ENCODE results near the gene CEP83.
"Not testable (repeated sequence)": the region's sequence is repeated elsewhere in the genome, so short reads cannot be mapped to it uniquely, and the experiment has no call there.

Gene CEP83

DNA sequence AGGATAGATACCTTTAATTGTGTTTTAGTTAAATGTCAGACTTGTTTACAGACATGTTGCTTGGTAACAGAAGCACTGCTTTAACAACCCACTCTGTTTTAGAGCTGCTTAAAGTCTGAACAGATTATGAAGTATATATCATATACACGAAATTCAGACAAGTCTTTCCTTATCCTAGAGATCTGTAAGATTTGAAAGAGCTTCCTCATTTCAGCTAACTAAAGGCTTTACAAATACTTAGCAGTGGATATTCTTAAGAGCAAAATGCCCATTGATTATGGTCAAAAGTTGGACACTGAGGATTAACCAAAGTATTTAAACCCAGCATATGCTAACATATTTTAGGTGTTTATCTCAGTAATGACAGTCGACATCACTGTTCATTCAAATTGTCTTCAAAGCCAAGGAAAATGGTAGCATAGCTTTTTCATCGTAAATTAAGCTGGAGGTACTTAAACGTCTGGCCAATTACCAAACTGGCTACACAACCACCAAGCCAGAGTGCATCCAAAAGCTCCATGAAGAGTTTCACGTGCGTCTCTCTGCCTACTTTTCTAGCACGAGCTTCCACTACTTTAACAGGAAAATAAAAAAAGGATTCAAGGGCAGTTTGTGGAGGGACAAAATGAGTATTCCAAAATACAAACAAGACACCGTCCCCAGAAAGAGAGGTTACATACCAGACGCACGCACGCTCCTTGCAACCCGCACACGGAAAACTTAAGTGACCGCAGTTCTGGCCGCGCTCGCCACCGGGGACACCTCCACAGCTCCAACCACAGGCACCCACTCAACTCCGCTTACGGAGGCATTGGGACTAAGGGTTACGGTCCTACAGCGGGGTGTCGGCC, 565 bp downstream of the CEP83 start:
- Mint-ChIP-seq H3K4me3 (peak overlapping the region; percentile 86), H3K27me3 (peaks cover 2% of the 10 kb centered on the region), H3K9me3 (peaks cover 5% of the 10 kb centered on the region), H3K4me1 (peaks cover 35% of the 10 kb centered on the region), H3K36me3 (peaks cover 22% of the 10 kb centered on the region), H3K27ac (peak overlapping the region; percentile 92)

DNA sequence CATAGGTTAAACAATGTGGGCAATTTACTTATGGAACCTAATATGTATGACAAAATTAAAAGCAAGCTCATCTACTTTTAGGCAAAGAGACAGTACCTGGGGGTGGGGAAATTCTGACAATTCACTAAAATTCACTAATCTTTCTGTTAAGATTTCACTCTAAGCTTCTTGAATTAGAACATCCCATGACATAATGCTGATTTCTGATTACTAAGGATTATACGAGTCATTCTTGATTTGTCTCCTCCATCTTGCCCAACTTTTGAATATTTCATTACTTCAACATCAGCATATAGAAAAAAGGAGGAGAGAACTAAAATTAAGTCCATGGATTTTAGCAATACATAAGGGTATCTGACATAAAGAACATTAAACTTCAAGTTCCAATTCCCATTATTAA, 2.4 kb downstream of the CEP83 start:
- Mint-ChIP-seq H3K4me1 (peaks cover 48% of the 10 kb centered on the region), H3K27me3 (peaks cover 2% of the 10 kb centered on the region), H3K4me3 (peak overlapping the region; percentile 86), H3K27ac (peak overlapping the region; percentile 81), H3K36me3 (peaks cover 31% of the 10 kb centered on the region), H3K9me3 (peaks cover 5% of the 10 kb centered on the region)

DNA sequence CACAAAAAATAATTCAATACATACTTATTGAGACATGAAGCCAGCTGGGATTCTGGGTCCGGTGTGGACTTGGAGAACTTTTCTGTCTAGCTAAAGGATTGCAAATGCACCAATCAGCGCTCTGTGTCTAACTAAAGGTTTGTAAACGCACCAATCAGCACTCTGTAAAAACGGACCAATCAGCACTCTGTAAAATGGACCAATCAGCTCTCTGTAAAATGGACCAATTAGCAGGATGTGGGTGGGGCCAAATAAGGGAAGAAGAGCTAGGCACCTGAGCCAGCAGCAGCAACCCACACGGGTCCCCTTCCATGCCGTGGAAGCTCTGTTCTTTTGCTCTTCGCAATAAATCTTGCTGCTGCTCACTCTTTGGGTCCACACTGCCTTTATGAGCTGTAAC, 5.3 kb downstream of the CEP83 start:
- not testable (repeated sequence) for H3K4me3 Mint-ChIP-seq, H3K27ac Mint-ChIP-seq, H3K27me3 Mint-ChIP-seq, H3K9me3 Mint-ChIP-seq
- peaks cover 44% of the 10 kb centered on the region for H3K36me3 Mint-ChIP-seq
- peaks cover 68% of the 10 kb centered on the region for H3K4me1 Mint-ChIP-seq

DNA sequence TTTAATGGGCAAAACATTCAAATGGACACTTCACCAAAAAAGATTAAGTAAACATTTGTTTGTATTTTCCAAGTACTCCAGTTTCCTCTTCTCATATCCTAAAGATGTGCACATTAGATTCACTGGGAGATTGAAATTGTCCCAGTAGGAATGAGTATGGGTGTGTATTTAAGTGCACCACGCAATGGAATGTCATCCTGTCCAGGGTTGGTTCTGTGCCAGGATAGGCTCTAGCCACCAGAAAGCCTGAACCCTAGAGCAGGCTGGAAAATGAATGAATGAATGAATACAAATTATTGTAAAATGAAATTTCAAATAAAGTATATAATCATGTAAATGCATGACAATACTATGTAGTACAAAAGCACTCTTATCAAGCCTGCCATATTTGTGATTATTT, 14.0 kb downstream of the CEP83 start:
- Mint-ChIP-seq H3K9me3 (peaks cover 10% of the 10 kb centered on the region), H3K36me3 (peaks cover 36% of the 10 kb centered on the region), H3K27me3 (no peaks in the 10 kb centered on the region), H3K4me3 (no peak overlapping the region), H3K4me1 (peaks cover 43% of the 10 kb centered on the region), H3K27ac (no peak overlapping the region)

DNA sequence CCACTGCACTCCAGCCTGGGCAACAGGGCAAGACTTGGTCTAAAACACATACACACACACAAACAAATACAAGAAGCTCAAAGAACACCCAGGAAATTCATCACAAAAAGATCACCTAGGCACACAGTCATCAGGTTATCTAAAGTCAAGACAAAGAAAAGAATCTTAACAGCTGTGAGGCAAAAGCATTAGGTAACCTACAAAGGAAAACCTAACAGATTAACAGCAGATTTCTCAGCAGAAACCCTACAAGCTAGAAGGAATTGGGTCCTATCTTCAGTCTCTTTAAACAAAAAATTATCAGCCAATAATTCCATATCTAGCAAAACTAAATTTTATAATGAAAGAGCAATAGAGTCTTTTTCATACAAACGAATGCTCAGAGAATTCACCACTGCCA, 22.4 kb downstream of the CEP83 start:
- H3K36me3 Mint-ChIP-seq: peaks cover 30% of the 10 kb centered on the region
- no peak overlapping the region for H3K27ac Mint-ChIP-seq
- H3K27me3 Mint-ChIP-seq: no peaks in the 10 kb centered on the region

DNA sequence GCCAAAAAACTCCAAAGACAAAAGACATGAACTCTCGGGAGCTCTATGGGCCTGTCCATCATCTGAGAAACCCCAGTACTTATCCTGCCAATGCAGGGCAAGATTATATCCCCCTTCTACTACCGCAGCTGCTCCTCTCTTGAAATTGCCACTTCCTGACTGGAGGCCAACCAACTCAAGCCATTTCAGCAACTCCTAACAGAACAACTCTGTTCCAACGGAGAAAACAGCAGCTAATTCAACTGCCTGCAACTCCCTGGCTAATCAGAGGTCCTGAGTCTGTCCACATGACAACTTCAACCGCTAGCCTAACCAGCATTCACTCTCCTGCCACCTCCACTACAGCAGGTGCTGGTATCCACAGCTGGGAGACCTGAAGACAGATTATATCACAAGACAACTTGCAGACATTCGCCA, 24.1 kb downstream of the CEP83 start:
- peaks cover 34% of the 10 kb centered on the region for H3K36me3 Mint-ChIP-seq
- H3K27ac Mint-ChIP-seq: no peak overlapping the region
- H3K27me3 Mint-ChIP-seq: no peaks in the 10 kb centered on the region
- no peak overlapping the region for H3K4me3 Mint-ChIP-seq
- peaks cover 9% of the 10 kb centered on the region for H3K9me3 Mint-ChIP-seq
- H3K4me1 Mint-ChIP-seq: peaks cover 51% of the 10 kb centered on the region

More for the DNA sequence above, 22.4 kb downstream of the CEP83 start:
- Mint-ChIP-seq H3K4me3 (no peak overlapping the region), H3K9me3 (peaks cover 9% of the 10 kb centered on the region), H3K4me1 (peaks cover 56% of the 10 kb centered on the region)

DNA sequence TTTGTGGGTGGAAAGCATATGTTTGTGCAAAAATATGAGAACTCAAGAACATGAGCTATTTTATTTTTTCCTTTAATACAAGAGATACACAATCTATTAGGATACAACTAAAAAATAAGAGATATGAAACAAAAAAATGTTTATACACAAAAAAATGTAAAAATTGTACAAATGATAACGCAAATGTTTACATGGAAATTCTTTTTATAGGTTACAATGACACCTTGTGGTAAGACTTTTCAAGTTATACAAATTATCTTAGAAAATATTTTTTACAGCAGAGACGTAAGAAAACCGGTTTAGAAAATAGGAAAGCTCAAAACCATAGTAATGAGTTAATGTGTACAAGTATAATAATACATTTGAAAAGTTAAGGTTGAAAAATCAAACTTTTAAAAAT, 25.5 kb downstream of the CEP83 start:
- no peaks in the 10 kb centered on the region for H3K27me3 Mint-ChIP-seq
- no peak overlapping the region for H3K27ac Mint-ChIP-seq
- peaks cover 31% of the 10 kb centered on the region for H3K36me3 Mint-ChIP-seq
- H3K4me3 Mint-ChIP-seq: no peak overlapping the region
- H3K4me1 Mint-ChIP-seq: peaks cover 43% of the 10 kb centered on the region
- H3K9me3 Mint-ChIP-seq: peaks cover 5% of the 10 kb centered on the region

DNA sequence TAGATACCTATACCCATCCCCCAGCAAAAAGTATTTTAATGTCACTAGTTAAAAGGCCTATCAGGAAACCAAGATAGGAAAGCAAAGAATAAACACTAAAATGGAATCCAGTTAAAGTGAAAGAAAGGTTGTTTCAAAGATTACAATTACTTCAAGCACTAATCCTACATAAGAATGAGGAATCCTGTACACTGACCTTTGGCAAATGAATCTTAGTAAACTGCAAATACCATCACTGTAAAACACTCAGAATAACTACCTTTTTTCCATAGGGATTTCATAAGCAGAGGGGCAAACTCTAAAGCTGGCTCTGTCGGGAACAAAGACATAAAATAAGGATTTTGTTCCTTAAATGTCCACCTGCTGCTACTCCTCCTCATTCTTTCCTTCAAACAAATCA, 25.9 kb downstream of the CEP83 start:
- no peak overlapping the region for H3K27ac Mint-ChIP-seq
- peaks cover 41% of the 10 kb centered on the region for H3K4me1 Mint-ChIP-seq
- no peak overlapping the region for H3K4me3 Mint-ChIP-seq
- peaks cover under 1% of the 10 kb centered on the region for H3K9me3 Mint-ChIP-seq
- peaks cover 30% of the 10 kb centered on the region for H3K36me3 Mint-ChIP-seq
- H3K27me3 Mint-ChIP-seq: no peaks in the 10 kb centered on the region

DNA sequence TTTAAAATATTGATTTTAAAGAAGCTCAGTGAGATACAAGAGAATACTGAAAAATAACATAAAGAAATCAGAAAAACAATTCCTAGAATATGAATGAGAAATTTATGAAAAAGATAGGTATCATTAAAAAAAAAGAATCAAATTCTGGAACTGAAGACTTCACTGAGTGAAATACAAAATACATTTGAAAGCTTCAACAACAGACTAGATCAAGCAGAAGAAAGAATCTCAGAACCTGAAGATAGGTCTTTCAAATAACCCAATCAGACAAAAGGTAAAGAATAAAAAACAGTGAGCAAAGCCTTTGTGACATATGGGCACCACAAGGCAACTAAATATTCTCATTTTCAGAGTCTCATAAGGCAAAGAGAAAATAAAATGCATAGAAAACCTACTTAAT, 29.4 kb downstream of the CEP83 start:
- H3K36me3 Mint-ChIP-seq: peaks cover 41% of the 10 kb centered on the region

DNA sequence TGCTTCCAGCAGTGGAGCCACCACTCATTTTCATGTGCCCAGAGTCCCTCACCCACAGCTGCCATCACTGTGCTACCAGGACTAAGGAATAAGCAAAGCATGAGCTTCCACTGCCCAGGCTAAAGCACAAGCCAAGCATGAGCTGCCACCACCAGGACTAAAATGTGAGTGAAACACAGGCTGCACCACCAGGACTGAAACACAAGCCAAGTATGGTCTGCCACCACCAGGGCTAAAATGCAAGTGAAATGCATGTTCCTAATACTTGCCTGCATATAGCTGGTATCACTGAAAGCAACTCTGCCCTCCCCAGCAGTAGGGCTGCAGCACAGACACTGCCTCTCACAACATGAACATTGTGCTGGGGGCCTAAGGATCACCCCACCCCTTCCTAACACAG, 30.0 kb downstream of the CEP83 start:
- Mint-ChIP-seq H3K4me3 (no peak overlapping the region), H3K27ac (peak overlapping the region; percentile 17), H3K36me3 (peaks cover 44% of the 10 kb centered on the region), H3K9me3 (peaks cover 5% of the 10 kb centered on the region), H3K27me3 (no peaks in the 10 kb centered on the region), H3K4me1 (peaks cover 38% of the 10 kb centered on the region)

More for the DNA sequence above, 29.4 kb downstream of the CEP83 start:
- Mint-ChIP-seq H3K9me3 (peaks cover 5% of the 10 kb centered on the region), H3K27me3 (no peaks in the 10 kb centered on the region), H3K4me1 (peaks cover 44% of the 10 kb centered on the region), H3K4me3 (no peak overlapping the region), H3K27ac (no peak overlapping the region)

DNA sequence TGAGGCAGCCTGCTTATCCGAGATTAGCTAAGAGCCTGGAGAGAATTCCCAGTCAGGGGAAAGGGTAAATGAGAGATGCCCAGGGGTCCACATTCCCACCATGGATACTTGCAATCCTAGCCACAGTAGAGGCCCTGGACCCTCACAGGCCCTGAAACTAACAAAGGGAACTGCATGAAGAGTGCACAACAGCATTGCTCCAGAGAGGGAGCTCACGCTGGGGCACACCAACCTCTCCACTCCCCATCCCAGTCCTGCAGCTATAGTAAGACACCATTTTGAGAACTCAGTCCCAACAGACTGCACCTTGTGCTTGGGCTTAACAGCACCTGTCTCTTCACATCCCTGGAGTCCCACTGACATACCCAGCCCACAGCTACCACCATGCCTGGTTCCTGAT, 30.5 kb downstream of the CEP83 start:
- Mint-ChIP-seq H3K27me3 (no peaks in the 10 kb centered on the region), H3K4me3 (no peak overlapping the region), H3K9me3 (peaks cover 5% of the 10 kb centered on the region), H3K27ac (peak overlapping the region; percentile 17), H3K4me1 (peaks cover 38% of the 10 kb centered on the region), H3K36me3 (peaks cover 48% of the 10 kb centered on the region)

DNA sequence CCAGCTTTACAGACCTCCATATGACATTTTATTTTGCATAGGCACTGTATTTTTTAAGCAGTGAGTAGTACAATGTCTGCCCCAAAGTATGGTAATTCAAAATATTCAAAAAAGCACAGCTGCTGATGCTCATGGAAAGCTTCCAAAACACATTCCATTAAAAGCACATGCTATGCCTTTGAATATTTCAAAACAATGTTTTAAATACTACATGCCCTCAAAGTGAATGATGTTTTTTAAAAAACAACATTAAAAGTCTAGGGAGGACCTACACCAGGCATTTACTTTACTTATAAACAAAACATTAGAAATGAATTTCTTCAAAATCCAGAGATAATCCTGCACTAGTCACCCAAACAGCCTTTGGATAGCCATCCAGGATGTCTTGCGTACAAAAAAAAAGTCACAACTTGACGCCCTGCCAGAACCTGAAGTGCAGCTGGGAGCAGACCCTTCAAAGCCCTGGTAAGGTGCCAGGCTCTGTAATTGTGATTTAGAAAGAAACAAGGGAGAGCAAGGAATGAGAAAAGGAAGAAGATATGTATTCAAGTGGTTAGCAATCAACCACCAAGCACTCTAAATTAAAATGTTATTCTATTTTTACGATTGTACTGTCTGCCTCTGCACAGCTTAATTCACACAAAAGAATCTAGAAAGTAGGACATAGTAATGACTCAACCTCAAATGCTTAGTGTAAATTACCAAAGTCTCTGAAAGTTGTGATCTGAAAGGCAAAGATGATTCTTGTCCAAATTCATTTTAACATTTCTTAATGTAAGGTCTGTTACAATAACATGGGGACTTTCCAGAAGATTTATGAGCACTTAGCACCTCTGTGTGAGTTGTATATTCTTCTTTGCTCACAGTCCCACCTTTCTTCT, 31.9 kb downstream of the CEP83 start:
- Mint-ChIP-seq H3K27me3 (no peaks in the 10 kb centered on the region), H3K4me1 (peaks cover 33% of the 10 kb centered on the region), H3K4me3 (no peak overlapping the region), H3K27ac (peak overlapping the region; percentile 59), H3K36me3 (peaks cover 52% of the 10 kb centered on the region), H3K9me3 (peaks cover 9% of the 10 kb centered on the region)

DNA sequence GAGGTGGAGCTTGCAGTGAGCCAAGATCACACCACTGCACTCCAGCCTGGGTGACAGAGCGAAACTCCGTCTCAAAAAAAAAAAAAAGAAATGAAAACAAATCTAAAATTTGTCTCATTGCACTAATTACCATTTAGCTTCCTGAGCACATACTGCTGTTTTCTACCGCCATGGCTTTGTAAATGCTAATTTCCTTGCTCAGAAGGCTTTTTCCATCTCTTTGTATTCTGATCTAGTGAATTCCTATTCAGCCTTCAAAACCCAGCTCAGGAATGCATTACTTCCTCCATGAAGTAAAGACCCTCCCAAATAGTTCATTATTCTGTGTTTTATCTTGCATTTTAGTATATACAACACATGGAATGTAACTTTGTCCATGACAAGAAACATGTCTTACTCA, 33.6 kb downstream of the CEP83 start:
- Mint-ChIP-seq H3K36me3 (peaks cover 52% of the 10 kb centered on the region), H3K27ac (no peak overlapping the region), H3K9me3 (peaks cover 9% of the 10 kb centered on the region), H3K4me1 (peaks cover 33% of the 10 kb centered on the region), H3K4me3 (no peak overlapping the region), H3K27me3 (no peaks in the 10 kb centered on the region)

DNA sequence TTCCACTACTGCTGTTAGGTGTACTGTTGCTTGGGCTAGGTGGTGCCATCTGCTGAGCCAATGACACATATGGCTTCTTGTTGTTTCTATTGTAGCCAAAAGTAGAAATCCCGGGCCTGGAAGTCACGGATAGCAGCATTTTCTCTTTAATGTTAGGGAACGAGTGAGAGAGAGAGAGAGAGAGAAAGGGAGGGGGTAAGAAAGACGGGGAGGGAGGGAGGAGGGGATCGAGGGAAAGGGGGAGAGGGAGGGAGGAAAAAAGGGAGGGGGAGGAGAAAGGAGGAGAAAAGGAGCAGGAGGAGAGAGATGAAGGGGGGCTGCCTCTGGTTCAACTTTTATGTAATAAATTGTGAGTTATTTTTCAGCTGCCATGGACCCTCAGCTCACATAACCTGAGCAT, 34.8 kb downstream of the CEP83 start:
- H3K27ac Mint-ChIP-seq, H3K27me3 Mint-ChIP-seq: not testable (repeated sequence)

DNA sequence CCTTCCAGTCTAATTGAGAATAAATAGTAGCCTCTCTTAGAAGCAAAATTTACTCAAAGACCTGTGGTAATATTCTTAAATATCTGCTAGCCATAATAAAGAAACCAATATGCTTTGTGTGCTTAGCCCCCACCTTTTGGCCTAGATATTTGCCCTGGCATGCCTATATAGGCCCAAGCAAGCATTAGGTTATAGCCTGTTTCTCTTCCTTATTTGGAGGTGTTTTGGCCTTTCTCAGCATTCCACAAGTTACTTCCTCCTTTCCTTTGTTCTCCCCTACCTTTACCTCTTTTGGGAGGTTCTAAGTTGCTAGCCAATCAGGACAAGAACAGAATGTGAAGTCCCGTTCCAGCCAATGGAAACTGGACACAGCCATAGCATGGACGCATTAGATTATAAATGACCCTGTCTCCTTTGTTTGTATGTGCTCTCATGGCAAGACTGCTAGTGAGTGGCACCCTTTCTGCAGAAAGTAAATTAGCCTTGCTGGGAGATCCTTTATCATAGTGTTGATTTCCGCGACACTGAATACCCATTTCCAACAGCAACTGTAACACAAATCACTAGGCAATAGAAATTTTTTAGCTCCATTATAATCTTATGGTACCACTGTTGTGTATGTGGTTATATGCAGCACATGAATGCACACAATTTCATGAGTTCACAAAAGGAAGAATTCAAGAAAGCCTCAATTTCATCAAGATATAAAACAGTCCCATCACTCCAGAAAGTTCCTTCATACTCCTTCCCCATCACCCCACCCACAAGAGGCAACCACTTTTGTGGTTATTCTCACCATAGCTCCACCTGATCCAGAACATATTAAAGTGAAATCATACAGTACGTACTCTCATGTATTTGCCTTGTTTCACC, 37.6 kb downstream of the CEP83 start:
- Mint-ChIP-seq H3K27ac (no peak overlapping the region), H3K4me3 (no peak overlapping the region), H3K4me1 (peaks cover 11% of the 10 kb centered on the region), H3K36me3 (peaks cover 48% of the 10 kb centered on the region), H3K27me3 (no peaks in the 10 kb centered on the region), H3K9me3 (peaks cover 20% of the 10 kb centered on the region)

More for the DNA sequence above, 34.8 kb downstream of the CEP83 start:
- not testable (repeated sequence) for H3K9me3 Mint-ChIP-seq, H3K4me3 Mint-ChIP-seq
- Mint-ChIP-seq H3K36me3 (peaks cover 45% of the 10 kb centered on the region), H3K4me1 (peaks cover 26% of the 10 kb centered on the region)

All from activated naive CD4-positive, alpha-beta T cell treated with anti-CD3 and anti-CD28 coated beads, Interleukin-2, amount 50 U/mL, for 24 hours (primary cell).